Esophagus squamous epithelium (tissue), 4 donors: ENCODE data around the gene OCA2.

ENCODE experiments used
- CTCF ChIP-seq, 6 experiments: fragments of 450-650 bp in 4 of 6; fragments of 200-600 bp in 2 of 6; sonication (generic) in 2 of 6; IDR thresholded peaks; one replicate each; pipeline ENCODE4 v1.5.1; 2016 to 2019; ENCODE audit warnings: antibody characterized with exemption in 6 of 6, mild to moderate bottlenecking in 4 of 6, moderate library complexity in 4 of 6
- POLR2A ChIP-seq, 4 donors: fragments of 450-650 bp; IDR thresholded peaks; one replicate each; pipeline ENCODE4 v1.6.1; 2017; ENCODE audit warnings: antibody characterized with exemption in 4 of 4, mild to moderate bottlenecking in 4 of 4, moderate library complexity in 3 of 4

GRCh38 chr15:27884726-27885125 lies 214.4 kb downstream of the OCA2 start:
- TF ChIP-seq CTCF (IDR thresholded peaks at IDR 0.05) (no peak), POLR2A (IDR thresholded peaks at IDR 0.05) (no peak)
